HG02885 (cell line): ENCODE measurements around the gene PRPF38A.

Experiments
- ATAC-seq: cut with Tn5 transposase; IDR thresholded peaks from one replicate; pipeline ENCODE4 v1.9.1; 2021; ENCODE audit warnings: mild to moderate bottlenecking; ENCODE audit not compliant: unreplicated experiment, poor library complexity

PRPF38A gene

GRCh38 chr1:52393174-52393573 is 11.2 kb upstream of the PRPF38A start:
- no peak for ATAC-seq

GRCh38 chr1:52399629-52400028 is 4.8 kb upstream of the PRPF38A start:
- ATAC-seq, result no peak

- no peak for ATAC-seq
Observed at GRCh38 chr1:52400131-52400530, 4.3 kb upstream of the PRPF38A start.

- no peak for ATAC-seq
Observed at GRCh38 chr1:52402860-52403240, 1.6 kb upstream of the PRPF38A start.

GRCh38 chr1:52403566-52404115 is 761 bp upstream of the PRPF38A start:
- peak; percentile 45 for ATAC-seq

- ATAC-seq, result no peak
Observed at GRCh38 chr1:52404975-52405338, 555 bp downstream of the PRPF38A start.

GRCh38 chr1:52413410-52413989 is 9.1 kb downstream of the PRPF38A start:
- no peak for ATAC-seq

- ATAC-seq, result no peak
Observed at GRCh38 chr1:52414942-52415341, 10.5 kb downstream of the PRPF38A start.

- ATAC-seq, result no peak
Observed at GRCh38 chr1:52416811-52417210, 12.4 kb downstream of the PRPF38A start.

- no peak for ATAC-seq
Observed at GRCh38 chr1:52420713-52421112, 16.3 kb downstream of the PRPF38A start.

- no peak for ATAC-seq
Observed at GRCh38 chr1:52423055-52423454, 18.7 kb downstream of the PRPF38A start.

GRCh38 chr1:52423771-52424170 is 19.4 kb downstream of the PRPF38A start:
- ATAC-seq, result no peak

- ATAC-seq, result no peak
Observed at GRCh38 chr1:52424231-52424636, 19.8 kb downstream of the PRPF38A start.

GRCh38 chr1:52424813-52425212 is 20.4 kb downstream of the PRPF38A start:
- ATAC-seq, result no peak

GRCh38 chr1:52426371-52426770 is 22.0 kb downstream of the PRPF38A start:
- ATAC-seq, result no peak

- no peak for ATAC-seq
Observed at GRCh38 chr1:52427152-52427551, 22.8 kb downstream of the PRPF38A start.

- ATAC-seq, result no peak
Observed at GRCh38 chr1:52432807-52433206, 28.4 kb downstream of the PRPF38A start.

GRCh38 chr1:52435211-52435610 is 30.8 kb downstream of the PRPF38A start:
- ATAC-seq, result no peak

- ATAC-seq, result no peak
Observed at GRCh38 chr1:52435650-52436049, 31.2 kb downstream of the PRPF38A start.

- no peak for ATAC-seq
Observed at GRCh38 chr1:52436817-52437216, 32.4 kb downstream of the PRPF38A start.

- no peak for ATAC-seq
Observed at GRCh38 chr1:52439976-52440375, 35.6 kb downstream of the PRPF38A start.

GRCh38 chr1:52444463-52444862 is 40.1 kb downstream of the PRPF38A start:
- no peak for ATAC-seq

GRCh38 chr1:52454127-52454526 is 49.7 kb downstream of the PRPF38A start:
- no peak for ATAC-seq
